ENCODE measurements around the gene DPP4. TPM values are rescaled to one million over a fixed set of nuclear protein-coding genes. Genes with fewer than 3 reads are reported as not detected.

Gene DPP4
- total RNA-seq, 1 donor from 2014 or later = 0.49 TPM

DNA sequence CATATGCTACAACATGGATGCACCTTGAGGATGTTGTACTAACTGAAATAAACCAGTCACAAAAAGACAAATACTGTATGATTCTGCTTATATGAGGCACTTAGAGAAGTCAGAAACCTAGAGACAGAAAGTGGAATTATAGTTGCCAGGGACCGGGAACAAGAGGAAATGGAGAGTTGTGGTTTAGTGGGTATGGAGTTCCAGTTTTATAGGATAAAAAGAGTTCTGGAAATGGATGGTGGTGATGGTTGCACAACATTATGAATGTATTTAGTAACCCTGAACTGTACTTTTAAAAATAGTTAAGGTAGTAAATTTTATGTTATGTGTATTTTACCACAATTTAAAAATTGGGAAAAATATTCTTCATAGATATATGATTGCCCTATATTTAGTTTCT, 97.7 kb downstream of the DPP4 start:
- H3K79me2 ChIP-seq (ENCODE audit: low read depth) = no peaks in the 10 kb centered on the region
- no peak overlapping the region for H3K4me2 ChIP-seq
- H3K27me3 Mint-ChIP-seq (ENCODE audit: insufficient read depth, low read depth) = no peaks in the 10 kb centered on the region
- no peaks in the 10 kb centered on the region for H3F3A ChIP-seq (ENCODE audit: low read depth)
- H4K20me1 ChIP-seq (ENCODE audit: low read depth) = no peaks in the 10 kb centered on the region
- H3K9me3 Mint-ChIP-seq = no peaks in the 10 kb centered on the region
- no peaks in the 10 kb centered on the region for H3K36me3 ChIP-seq
- H3K4me1 ChIP-seq = no peaks in the 10 kb centered on the region
- H3K4me3 Mint-ChIP-seq = no peak overlapping the region
- TF ChIP-seq EZH2 (IDR thresholded peaks at IDR 0.05) = no peak
- TF ChIP-seq EZH2phosphoT487 (IDR thresholded peaks at IDR 0.05) = no peak
- TF ChIP-seq, protein P1, sequence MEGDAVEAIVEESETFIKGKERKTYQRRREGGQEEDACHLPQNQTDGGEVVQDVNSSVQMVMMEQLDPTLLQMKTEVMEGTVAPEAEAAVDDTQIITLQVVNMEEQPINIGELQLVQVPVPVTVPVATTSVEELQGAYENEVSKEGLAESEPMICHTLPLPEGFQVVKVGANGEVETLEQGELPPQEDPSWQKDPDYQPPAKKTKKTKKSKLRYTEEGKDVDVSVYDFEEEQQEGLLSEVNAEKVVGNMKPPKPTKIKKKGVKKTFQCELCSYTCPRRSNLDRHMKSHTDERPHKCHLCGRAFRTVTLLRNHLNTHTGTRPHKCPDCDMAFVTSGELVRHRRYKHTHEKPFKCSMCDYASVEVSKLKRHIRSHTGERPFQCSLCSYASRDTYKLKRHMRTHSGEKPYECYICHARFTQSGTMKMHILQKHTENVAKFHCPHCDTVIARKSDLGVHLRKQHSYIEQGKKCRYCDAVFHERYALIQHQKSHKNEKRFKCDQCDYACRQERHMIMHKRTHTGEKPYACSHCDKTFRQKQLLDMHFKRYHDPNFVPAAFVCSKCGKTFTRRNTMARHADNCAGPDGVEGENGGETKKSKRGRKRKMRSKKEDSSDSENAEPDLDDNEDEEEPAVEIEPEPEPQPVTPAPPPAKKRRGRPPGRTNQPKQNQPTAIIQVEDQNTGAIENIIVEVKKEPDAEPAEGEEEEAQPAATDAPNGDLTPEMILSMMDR (IDR thresholded peaks at IDR 0.05) = no peak
- H3K9me3 ChIP-seq (ENCODE audit: low read depth) = no peaks in the 10 kb centered on the region
- no peak overlapping the region for H3K27ac ChIP-seq
- no peak overlapping the region for H3K9ac ChIP-seq
- H3K4me3 ChIP-seq = no peak overlapping the region
- no peak for DNase-seq (ENCODE audit: low spot score)
- no peaks in the 10 kb centered on the region for H3K4me1 Mint-ChIP-seq
- no peaks in the 10 kb centered on the region for H3K36me3 Mint-ChIP-seq
- H3K27me3 ChIP-seq = no peaks in the 10 kb centered on the region
- H3K27ac Mint-ChIP-seq = no peak overlapping the region
- no peak overlapping the region for H2AFZ ChIP-seq (replicated peaks)

DNA sequence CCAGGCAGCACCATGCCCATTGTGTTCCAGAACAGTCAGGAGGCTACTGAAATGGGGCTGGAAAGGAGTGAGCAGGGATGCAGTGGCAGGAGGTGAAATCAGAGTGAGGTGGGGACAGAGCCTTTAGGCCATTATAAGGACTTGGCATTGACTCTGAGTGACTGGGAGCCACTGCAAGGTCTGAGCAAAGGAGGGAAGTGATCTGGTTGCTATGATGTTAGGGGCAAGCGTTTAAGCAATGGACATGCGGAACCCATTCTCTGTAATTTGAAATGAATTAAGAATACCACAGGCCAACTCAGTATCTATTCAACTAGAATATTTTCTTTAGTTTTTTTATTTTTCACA, 98.2 kb downstream of the DPP4 start:
- H3K4me3 ChIP-seq = no peak overlapping the region
- no peaks in the 10 kb centered on the region for H3F3A ChIP-seq (ENCODE audit: low read depth)
- no peak overlapping the region for H3K27ac Mint-ChIP-seq
- DNase-seq (ENCODE audit: low spot score) = no peak
- no peaks in the 10 kb centered on the region for H3K36me3 Mint-ChIP-seq
- H2AFZ ChIP-seq (replicated peaks) = no peak overlapping the region
- no peaks in the 10 kb centered on the region for H3K27me3 ChIP-seq
- no peaks in the 10 kb centered on the region for H3K79me2 ChIP-seq (ENCODE audit: low read depth)
- no peaks in the 10 kb centered on the region for H3K27me3 Mint-ChIP-seq (ENCODE audit: insufficient read depth, low read depth)
- H3K36me3 ChIP-seq = no peaks in the 10 kb centered on the region
- no peaks in the 10 kb centered on the region for H4K20me1 ChIP-seq (ENCODE audit: low read depth)
- no peak overlapping the region for H3K9ac ChIP-seq
- H3K4me2 ChIP-seq = no peak overlapping the region
- no peak overlapping the region for H3K4me3 Mint-ChIP-seq
- H3K4me1 ChIP-seq = no peaks in the 10 kb centered on the region
- H3K9me3 ChIP-seq (ENCODE audit: low read depth) = no peaks in the 10 kb centered on the region
- H3K27ac ChIP-seq = no peak overlapping the region
- H3K4me1 Mint-ChIP-seq = no peaks in the 10 kb centered on the region
- no peaks in the 10 kb centered on the region for H3K9me3 Mint-ChIP-seq
- no peak for TF ChIP-seq EZH2phosphoT487 (IDR thresholded peaks at IDR 0.05)
- TF ChIP-seq, protein P1 (IDR thresholded peaks at IDR 0.05) = no peak
- no peak for TF ChIP-seq EZH2 (IDR thresholded peaks at IDR 0.05)

DNA sequence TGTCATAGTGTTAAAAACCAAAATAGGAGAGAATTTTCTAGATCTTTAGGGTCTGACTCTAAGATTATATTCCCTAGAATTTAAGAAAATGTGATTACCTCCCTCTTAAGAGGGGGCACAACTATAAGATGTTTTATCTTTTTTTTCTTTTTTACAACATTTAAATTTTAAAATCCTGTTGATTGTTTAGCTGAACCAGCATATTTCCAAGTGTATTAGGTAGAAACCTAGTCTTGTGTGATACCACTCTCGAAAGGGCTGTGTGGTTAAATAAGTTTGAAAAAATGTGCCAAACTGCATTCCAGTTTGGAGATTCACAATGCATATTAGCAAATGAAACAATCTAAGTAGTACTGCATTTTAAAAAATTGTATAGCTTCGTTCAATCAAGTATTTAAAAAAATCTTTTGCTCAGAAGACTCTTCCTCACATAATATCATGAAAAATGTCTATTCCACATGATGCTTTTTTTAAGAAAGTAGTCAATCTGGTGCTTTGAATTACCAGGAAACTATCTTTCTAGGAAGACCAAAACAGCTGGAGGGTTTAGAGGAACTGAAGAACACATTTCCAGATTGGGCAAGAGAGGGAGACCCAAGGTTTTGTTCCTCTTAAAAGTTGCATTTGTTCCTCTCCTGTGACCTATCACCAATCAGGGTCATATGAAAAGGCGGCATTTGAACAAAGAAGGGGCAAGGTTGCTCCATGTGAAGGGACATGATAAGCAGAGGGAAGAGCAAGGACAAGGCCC, 98.8 kb downstream of the DPP4 start:
- no peaks in the 10 kb centered on the region for H3K27me3 ChIP-seq
- H3K4me1 ChIP-seq = no peaks in the 10 kb centered on the region
- no peak for DNase-seq (ENCODE audit: low spot score)
- no peaks in the 10 kb centered on the region for H3K79me2 ChIP-seq (ENCODE audit: low read depth)
- no peaks in the 10 kb centered on the region for H3F3A ChIP-seq (ENCODE audit: low read depth)
- no peak overlapping the region for H3K4me3 ChIP-seq
- H3K9me3 ChIP-seq (ENCODE audit: low read depth) = no peaks in the 10 kb centered on the region
- no peak overlapping the region for H2AFZ ChIP-seq (replicated peaks)
- no peak overlapping the region for H3K4me3 Mint-ChIP-seq
- no peaks in the 10 kb centered on the region for H3K4me1 Mint-ChIP-seq
- H4K20me1 ChIP-seq (ENCODE audit: low read depth) = no peaks in the 10 kb centered on the region
- no peak overlapping the region for H3K9ac ChIP-seq
- no peaks in the 10 kb centered on the region for H3K36me3 ChIP-seq
- H3K9me3 Mint-ChIP-seq = no peaks in the 10 kb centered on the region
- H3K27ac Mint-ChIP-seq = no peak overlapping the region
- no peaks in the 10 kb centered on the region for H3K27me3 Mint-ChIP-seq (ENCODE audit: insufficient read depth, low read depth)
- TF ChIP-seq EZH2 (IDR thresholded peaks at IDR 0.05) (no peak), EZH2phosphoT487 (IDR thresholded peaks at IDR 0.05) (no peak)
- TF ChIP-seq, protein P1 (IDR thresholded peaks at IDR 0.05) = no peak
- no peaks in the 10 kb centered on the region for H3K36me3 Mint-ChIP-seq
- no peak overlapping the region for H3K4me2 ChIP-seq
- H3K27ac ChIP-seq = no peak overlapping the region

Measured in neural progenitor cell (in vitro differentiated cells).